Pancreas (tissue), 10 donors: ENCODE data around the gene USP13. TPM values are rescaled to one million over a fixed set of nuclear protein-coding genes. Genes with fewer than 3 reads are reported as not detected.

Source experiments
- ATAC-seq, 4 donors: fragments of 200-7000 bp; cut with Tn5 transposase; one replicate each; pipeline versions ENCODE4 v1.8.0 to v1.9.1; 2020; ENCODE audit warnings: mild to moderate bottlenecking in 4 of 4, moderate library complexity in 4 of 4
- DNase-seq, 6 donors: peaks; one replicate each; pipeline ENCODE4 v3.0.0-alpha.2; 2020
- FAIRE-seq: peaks from 2 replicates; lab custom pipeline; 2012; peaks lifted over from hg19 to GRCh38; lab: Jason Lieb, UNC
- H3K27ac ChIP-seq, 4 donors: fragments of 200-600 bp; sonication (generic); 1 replicate in 3 of 4; 2 replicates in 1 of 4; pipeline versions ENCODE4 v1.5.0 to v1.8.0; 2020
- H3K27me3 ChIP-seq, 4 donors: fragments of 200-600 bp; one replicate each; pipeline ENCODE4 v1.8.0; 2021
- H3K36me3 ChIP-seq, 3 donors: fragments of 200-600 bp; sonication (generic) in 1 of 3; one replicate each; pipeline versions ENCODE4 v1.5.0 to v1.8.0; 2020 to 2021
- H3K4me1 ChIP-seq, 3 donors: fragments of 200-600 bp; one replicate each; pipeline ENCODE4 v1.8.0; 2021
- H3K4me3 ChIP-seq, 4 donors: fragments of 200-600 bp; sonication (generic) in 2 of 4; one replicate each; pipeline versions ENCODE4 v1.5.0 to v1.8.0; 2020 to 2021
- H3K9me3 ChIP-seq, 4 donors: fragments of 200-600 bp; one replicate each; pipeline ENCODE4 v1.8.0; 2021
- WGBS, 2 donors: extraction: QIAGEN DNeasy Blood & Tissue Kit; methylation state at CpG; one replicate each; pipeline ENCODE4 v1.1.7; 2013; 5-methylcytosine and 5-hydroxymethylcytosine counted together
- intact Hi-C, 3 donors: fragments of 100-400 bp; cut with DNase I; formaldehyde crosslinking; loops; one replicate each; pipeline versions ENCODE4 v1.11.1 to v1.14.2; 2022
- polyA plus RNA-seq, 2 donors: library from polyadenylated mRNA; stranded (reverse); fragments of 200-250 nt; gene quantifications; one replicate each; pipeline ENCODE4 v1.2.3, GENCODE V29; 2013
- total RNA-seq, 6 donors: library from RNA; stranded (reverse); fragmentation: NEBNext Ultra II Directional in 4 of 6; extraction: Animal tissue kit (Norgen Biotek cat#: 25700) in 4 of 6; gene quantifications; one replicate each; pipeline versions ENCODE4 v1.2.1 to v1.2.4, GENCODE V29; 2021 to 2023
- TF ChIP-seq, protein P1 (sequence below), 4 donors: fragments of 200-600 bp; sonication (generic) in 3 of 4; IDR thresholded peaks; one replicate each; pipeline versions ENCODE4 v1.5.0 to v1.8.0; 2021; ENCODE audit warnings: antibody characterized with exemption in 4 of 4
- donor health status: healthy with polysubstance abuse.
- donor health status: DM: no; HTN: no; CAD: no; lungs with moderate emphysema.
- donor health status: DM: no; HTN: no; CAD: no.
- donor health status: control.
- donor health status: control.
- donor health status: Bipolar disorder and iron deficiency.
- donor health status: DM: yes; HTN: yes; CAD: no.
- donor health status: DM: no; HTN: no; CAD: no.
- donor health status: DM: no; HTN: no; CAD: no.
- donor health status: DM: yes; HTN: yes; CAD: no.

USP13 gene
- total and polyA plus RNA-seq, 8 donors = 1.1 to 6.1 (median 4.8) TPM

DNA sequence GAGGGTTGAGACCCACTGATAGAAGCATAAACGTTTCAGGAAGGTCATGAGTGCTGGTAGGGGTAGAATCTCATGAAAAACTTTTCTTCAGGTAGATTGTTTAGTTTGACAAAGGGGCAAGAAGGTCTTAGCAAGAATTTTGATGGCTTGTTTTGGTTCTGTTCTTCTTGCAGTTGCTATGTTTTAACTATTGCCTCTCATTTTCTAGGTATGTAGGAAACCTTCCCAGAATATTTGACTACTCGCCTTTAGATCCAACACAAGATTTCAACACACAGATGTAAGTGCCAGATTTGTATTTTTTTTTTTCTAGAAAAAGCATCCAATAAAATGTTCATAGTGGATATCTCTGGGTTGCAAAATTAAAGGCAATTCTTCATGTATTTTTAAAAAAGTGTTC, 77.1 kb downstream of the USP13 start:
- Histone ChIP-seq H3K9me3 (no peaks in the 10 kb centered on the region), H3K4me1 (no peaks in the 10 kb centered on the region), H3K27me3 (no peaks in the 10 kb centered on the region), H3K4me3 (no peak overlapping the region), H3K36me3 (no peaks in the 10 kb centered on the region), H3K27ac (no peak overlapping the region)
- WGBS, 2 donors = 65 to 73% methylated on average over 2 of the region's 2 CpGs
- TF ChIP-seq, protein P1, sequence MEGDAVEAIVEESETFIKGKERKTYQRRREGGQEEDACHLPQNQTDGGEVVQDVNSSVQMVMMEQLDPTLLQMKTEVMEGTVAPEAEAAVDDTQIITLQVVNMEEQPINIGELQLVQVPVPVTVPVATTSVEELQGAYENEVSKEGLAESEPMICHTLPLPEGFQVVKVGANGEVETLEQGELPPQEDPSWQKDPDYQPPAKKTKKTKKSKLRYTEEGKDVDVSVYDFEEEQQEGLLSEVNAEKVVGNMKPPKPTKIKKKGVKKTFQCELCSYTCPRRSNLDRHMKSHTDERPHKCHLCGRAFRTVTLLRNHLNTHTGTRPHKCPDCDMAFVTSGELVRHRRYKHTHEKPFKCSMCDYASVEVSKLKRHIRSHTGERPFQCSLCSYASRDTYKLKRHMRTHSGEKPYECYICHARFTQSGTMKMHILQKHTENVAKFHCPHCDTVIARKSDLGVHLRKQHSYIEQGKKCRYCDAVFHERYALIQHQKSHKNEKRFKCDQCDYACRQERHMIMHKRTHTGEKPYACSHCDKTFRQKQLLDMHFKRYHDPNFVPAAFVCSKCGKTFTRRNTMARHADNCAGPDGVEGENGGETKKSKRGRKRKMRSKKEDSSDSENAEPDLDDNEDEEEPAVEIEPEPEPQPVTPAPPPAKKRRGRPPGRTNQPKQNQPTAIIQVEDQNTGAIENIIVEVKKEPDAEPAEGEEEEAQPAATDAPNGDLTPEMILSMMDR (IDR thresholded peaks at IDR 0.05) = no peak
- no peak for ATAC-seq
- DNase-seq = no peak
- intact Hi-C loops = no loop called here
- FAIRE-seq = no peak

- Histone ChIP-seq H3K4me3 (no peak overlapping the region), H3K27ac (no peak overlapping the region), H3K27me3 (no peaks in the 10 kb centered on the region), H3K4me1 (no peaks in the 10 kb centered on the region), H3K9me3 (no peaks in the 10 kb centered on the region), H3K36me3 (no peaks in the 10 kb centered on the region)
- TF ChIP-seq, protein P1 (IDR thresholded peaks at IDR 0.05) = no peak
- no peak for ATAC-seq
- no peak for DNase-seq
- no peak for FAIRE-seq
- WGBS, 2 donors = 94 to 98% methylated on average over 3 of the region's 3 CpGs
- intact Hi-C loops = no loop called here
Measured at GRCh38 chr3:179730506-179730905, 77.7 kb downstream of the USP13 start.

GRCh38 chr3:179731544-179731943, 78.7 kb downstream of the USP13 start:
- H3K36me3 ChIP-seq = no peaks in the 10 kb centered on the region
- no peaks in the 10 kb centered on the region for H3K4me1 ChIP-seq
- intact Hi-C loops = no loop called here
- no peaks in the 10 kb centered on the region for H3K9me3 ChIP-seq
- H3K27me3 ChIP-seq = no peaks in the 10 kb centered on the region
- WGBS, 2 donors = 90 to 93% methylated on average over 9 of the region's 9 CpGs
- TF ChIP-seq, protein P1 (IDR thresholded peaks at IDR 0.05) = no peak
- FAIRE-seq (no peak), DNase-seq (no peak), ATAC-seq (no peak)
- no peak overlapping the region for H3K27ac ChIP-seq
- no peak overlapping the region for H3K4me3 ChIP-seq

- no peaks in the 10 kb centered on the region for H3K36me3 ChIP-seq
- H3K4me3 ChIP-seq = no peak overlapping the region
- TF ChIP-seq, protein P1 (IDR thresholded peaks at IDR 0.05) = no peak
- intact Hi-C loops = no loop called here
- FAIRE-seq (no peak), ATAC-seq (no peak), DNase-seq (no peak)
- H3K9me3 ChIP-seq = no peaks in the 10 kb centered on the region
- no peaks in the 10 kb centered on the region for H3K4me1 ChIP-seq
- no peak overlapping the region for H3K27ac ChIP-seq
- no peaks in the 10 kb centered on the region for H3K27me3 ChIP-seq
- 88% methylated on average over 7 of the region's 7 CpGs for WGBS, 2 donors
Measured at GRCh38 chr3:179732661-179733348, 80.0 kb downstream of the USP13 start.

GRCh38 chr3:179733797-179734196, 81.0 kb downstream of the USP13 start:
- 93 to 96% methylated on average over 5 of the region's 5 CpGs for WGBS, 2 donors
- H3K4me1 ChIP-seq = no peaks in the 10 kb centered on the region
- FAIRE-seq = no peak

More at GRCh38 chr3:179733797-179734196, 81.0 kb downstream of the USP13 start:
- H3K4me3 ChIP-seq = no peak overlapping the region
- intact Hi-C loops = no loop called here
- TF ChIP-seq, protein P1 (IDR thresholded peaks at IDR 0.05) = no peak
- no peaks in the 10 kb centered on the region for H3K27me3 ChIP-seq
- DNase-seq (no peak), ATAC-seq (no peak)
- H3K9me3 ChIP-seq = no peaks in the 10 kb centered on the region
- no peak overlapping the region for H3K27ac ChIP-seq
- H3K36me3 ChIP-seq = no peaks in the 10 kb centered on the region
